GM21786 (cell line): ENCODE results near the gene INSC.
"Not testable (repeated sequence)": the region's sequence is repeated elsewhere in the genome, so short reads cannot be mapped to it uniquely, and the experiment has no call there.

Experiments used
- ATAC-seq: cut with Tn5 transposase; IDR thresholded peaks from one replicate; pipeline ENCODE4 v1.9.1; 2021; ENCODE audit not compliant: unreplicated experiment

The INSC gene, protein sequence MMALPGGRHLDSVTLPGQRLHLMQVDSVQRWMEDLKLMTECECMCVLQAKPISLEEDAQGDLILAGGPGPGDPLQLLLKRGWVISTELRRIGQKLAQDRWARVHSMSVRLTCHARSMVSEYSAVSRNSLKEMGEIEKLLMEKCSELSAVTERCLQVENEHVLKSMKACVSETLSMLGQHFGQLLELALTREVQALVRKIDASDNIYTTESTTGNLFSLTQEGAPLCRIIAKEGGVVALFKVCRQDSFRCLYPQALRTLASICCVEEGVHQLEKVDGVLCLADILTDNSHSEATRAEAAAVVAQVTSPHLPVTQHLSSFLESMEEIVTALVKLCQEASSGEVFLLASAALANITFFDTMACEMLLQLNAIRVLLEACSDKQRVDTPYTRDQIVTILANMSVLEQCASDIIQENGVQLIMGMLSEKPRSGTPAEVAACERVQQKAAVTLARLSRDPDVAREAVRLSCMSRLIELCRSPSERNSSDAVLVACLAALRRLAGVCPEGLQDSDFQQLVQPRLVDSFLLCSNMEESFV

GRCh38 chr11:15114501-15115475 is at the start of gene INSC:
INSC (plus strand) TSS chr11:15114923; CDS start chr11:15149175, 34,252 bp downstream.
- ATAC-seq, result no peak

DNA sequence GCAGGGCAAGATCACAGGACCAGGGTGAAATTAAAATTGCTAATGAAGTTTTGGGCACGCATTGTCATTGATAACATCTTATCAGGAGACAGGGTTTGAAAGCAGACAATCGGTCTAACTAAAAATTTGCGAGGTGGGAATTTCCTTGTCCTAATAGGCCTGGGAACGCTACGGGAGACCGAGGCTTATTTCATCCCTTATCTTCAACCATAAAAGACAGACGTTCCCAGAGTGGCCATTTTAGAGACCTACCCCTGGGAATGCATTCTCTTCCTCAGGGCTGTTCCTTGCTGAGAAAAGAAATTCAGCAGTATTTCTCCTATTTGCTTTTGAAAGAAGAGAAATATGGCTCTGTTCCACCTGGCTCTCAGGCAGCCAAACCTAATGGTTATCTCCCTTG is 45.0 kb upstream of the INSC start:
- ATAC-seq, result not testable (repeated sequence)

- no peak for ATAC-seq
Measured at GRCh38 chr11:15071556-15072255, 43.0 kb upstream of the INSC start.

DNA sequence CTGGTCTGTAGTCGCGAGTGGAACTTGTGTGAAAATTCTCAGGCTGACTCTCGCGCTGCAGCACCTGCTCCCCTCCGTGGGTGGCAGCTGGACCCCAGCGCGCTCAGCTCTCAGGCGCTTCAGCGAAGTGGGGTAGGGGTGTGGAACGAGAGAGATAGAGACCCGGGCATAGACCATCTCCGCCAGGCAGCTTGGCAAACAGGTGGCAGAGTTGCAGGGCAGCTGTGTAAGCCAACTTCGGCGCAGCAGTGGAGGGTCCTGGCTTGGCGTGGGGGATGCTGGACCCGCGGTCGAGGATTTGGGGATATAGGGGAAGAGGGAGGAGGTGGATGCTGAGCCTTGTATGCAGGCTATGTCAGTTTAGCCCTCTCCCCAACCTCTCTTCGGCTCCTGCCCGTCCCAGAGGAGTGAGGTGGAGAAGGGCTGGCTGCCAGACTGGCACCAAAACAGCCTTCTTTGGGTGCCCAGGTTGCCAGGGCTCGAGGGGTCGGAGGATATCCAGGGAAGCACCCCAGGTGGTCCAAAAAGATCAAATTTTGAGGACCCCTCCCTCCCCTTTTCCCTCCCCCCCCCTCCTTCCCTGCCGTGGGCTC is 42.1 kb upstream of the INSC start:
- no peak for ATAC-seq

DNA sequence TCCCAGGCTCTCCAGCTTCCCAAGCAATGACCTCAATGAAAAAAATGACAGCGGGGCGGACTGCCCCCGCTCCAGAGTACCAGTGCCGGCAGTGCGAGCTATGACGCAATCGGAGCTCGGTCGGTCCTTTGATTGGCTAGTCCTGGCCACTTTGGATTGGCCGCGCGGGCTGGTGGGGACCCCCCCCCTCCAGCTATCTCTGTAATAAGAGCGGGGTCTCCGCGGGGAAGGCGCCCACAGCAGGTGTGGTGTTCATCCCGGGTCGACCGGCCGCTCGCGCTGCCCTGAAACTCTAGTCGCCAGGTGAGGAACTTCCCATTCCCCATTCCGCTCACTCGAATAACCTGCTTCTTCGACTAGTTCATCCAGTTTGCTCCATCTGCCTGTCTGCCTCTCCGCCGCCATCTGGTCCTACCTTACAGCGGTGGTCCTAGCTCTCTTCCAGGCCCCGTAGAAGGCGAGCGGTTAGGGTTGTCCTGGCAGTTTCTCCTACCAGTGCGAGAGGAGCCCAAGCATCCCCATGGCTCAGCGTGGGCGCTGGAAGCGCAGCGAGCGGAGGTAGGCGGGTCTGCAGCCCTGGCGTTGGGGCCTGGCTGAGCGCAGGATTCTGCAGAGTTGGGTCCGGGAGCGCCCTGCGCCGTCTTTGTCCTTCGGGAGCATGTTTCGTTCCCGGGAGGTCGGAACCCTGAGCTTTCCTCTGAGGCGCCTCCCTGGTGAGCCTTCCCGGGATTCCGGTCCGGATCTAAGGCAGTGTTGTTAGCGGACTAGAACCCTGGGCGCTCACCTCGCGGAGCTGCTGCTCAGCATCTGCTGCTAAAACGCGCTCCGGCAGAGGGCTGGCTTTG is 41.1 kb upstream of the INSC start, which contains the start of gene CALCB:
TSS of gene CALCB (plus strand) at position 233 of the 845 bp plus-strand sequence. CDS start 1,126 bp downstream, outside the sequence.
- no peak for ATAC-seq

- peak; percentile 90 for ATAC-seq
Measured at GRCh38 chr11:15074206-15075161, 40.2 kb upstream of the INSC start.

GRCh38 chr11:15075162-15075526 is 39.6 kb upstream of the INSC start:
- no peak for ATAC-seq

DNA sequence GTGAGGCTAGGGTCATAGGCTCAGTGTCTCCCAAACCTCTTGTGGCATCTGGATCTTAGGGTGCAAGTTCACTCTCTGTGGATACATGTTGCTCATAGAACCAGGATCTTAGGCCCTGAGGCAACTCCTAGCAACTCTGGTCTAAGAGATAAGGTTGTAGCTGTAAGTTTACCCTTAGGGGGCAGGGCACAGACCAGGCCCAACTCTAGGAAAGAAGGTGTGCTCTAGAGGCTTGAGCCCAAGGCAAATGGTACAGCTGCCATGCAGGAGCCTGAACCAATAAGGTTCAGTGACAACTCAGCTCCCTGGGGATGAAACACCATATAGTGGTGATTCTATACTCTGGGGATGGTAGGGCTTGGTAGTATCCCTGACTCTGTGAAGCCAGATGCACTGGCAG is 23.5 kb upstream of the INSC start:
- ATAC-seq, result no peak

DNA sequence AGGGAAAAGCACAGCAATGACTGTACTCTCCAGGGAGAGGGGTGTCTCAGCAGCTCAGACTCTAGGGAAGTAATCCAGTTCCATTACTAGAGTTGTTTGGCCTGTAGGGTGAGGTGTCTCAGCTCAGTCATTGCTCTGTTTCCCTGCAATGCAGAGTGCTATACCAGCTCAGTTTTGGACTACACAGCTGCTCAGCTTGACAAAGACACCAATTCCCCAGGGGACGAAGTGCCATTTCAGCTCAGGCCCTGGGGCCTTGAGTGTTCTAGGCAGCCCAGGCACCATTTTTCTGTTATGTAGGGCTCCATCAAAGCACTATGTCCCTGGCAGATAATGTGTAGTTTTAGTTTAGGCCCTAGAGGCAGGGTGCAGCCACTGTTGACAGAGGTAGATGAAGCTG is 23.1 kb upstream of the INSC start:
- no peak for ATAC-seq

GRCh38 chr11:15093432-15093831 is 21.3 kb upstream of the INSC start:
- no peak for ATAC-seq

GRCh38 chr11:15095736-15096228 is 18.9 kb upstream of the INSC start:
- no peak for ATAC-seq

GRCh38 chr11:15097411-15097810 is 17.3 kb upstream of the INSC start:
- ATAC-seq, result no peak

GRCh38 chr11:15099267-15099666 is 15.5 kb upstream of the INSC start:
- no peak for ATAC-seq

GRCh38 chr11:15101072-15101709 is 13.5 kb upstream of the INSC start:
- ATAC-seq, result peak; percentile 77

GRCh38 chr11:15104166-15104565 is 10.6 kb upstream of the INSC start:
- no peak for ATAC-seq

DNA sequence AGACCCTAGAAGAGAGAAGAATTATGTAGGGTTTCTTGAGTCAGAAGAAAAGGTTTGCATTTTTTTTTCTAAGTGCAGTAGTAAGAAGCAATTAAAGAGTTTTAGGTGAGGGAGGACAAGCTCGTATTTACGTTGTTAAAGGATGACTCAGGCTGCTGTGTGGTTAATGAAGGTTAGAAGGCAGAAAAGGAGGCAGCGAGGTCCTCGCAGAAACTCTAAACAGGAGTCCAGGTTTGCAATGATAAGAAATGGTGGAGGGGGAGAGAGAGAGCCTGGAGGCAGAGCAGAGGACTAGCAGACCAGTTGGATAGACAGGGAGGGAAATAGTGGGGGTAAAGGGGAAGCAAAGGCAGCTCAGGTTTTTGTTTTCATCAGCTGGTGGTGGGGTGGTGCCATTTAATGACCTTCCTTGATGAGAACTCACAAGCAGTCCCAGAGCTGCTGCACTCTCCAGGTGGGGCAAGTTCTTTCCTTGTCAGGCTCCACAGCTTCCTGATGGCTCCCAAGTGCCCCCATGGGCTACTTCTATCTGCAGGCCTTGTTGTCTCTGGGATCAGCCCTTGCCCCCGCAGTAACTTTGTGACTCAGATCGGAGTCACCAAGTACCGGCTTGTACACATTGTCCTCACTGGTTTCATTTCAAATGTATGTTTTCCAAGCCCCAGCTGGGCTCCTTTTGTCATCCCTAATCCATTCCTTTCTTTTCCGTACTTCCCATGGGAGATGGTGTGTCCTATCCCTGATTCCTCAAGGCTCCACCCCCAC is 8.3 kb upstream of the INSC start:
- ATAC-seq, result no peak
